ENCODE results near the gene MAP3K2. TPM values are rescaled to one million over a fixed set of nuclear protein-coding genes. Genes with fewer than 3 reads are reported as not detected.

Gene MAP3K2
- total and polyA plus RNA-seq, 4 donors = 5.9 to 46.2 (median 17.0) TPM

- TF ChIP-seq HNF4A (conservative IDR thresholded peaks at IDR 0.05) (no peak), FOXA1 (IDR thresholded peaks at IDR 0.05) (no peak), GABPA (IDR thresholded peaks at IDR 0.05 in 1 of 2, conservative IDR thresholded peaks at IDR 0.05 in 1 of 2) (no peak), NR2F2 (IDR thresholded peaks at IDR 0.05) (no peak), FOXA2 (IDR thresholded peaks at IDR 0.05) (no peak), MAX (IDR thresholded peaks at IDR 0.05) (no peak), YY1 (IDR thresholded peaks at IDR 0.05) (no peak), CTCF (IDR thresholded peaks at IDR 0.05; ENCODE audit: low read depth, low read length, missing input control) (no peak), ZBTB33 (IDR thresholded peaks at IDR 0.05) (no peak), HNF4G (IDR thresholded peaks at IDR 0.05) (no peak), ATF3 (IDR thresholded peaks at IDR 0.05) (no peak), EGR1 (IDR thresholded peaks at IDR 0.05; ENCODE audit: low read depth in 2 of 2) (no peak), REST (IDR thresholded peaks at IDR 0.05) (no peak)
- peaks cover 0 to 13% (median under 1%) of the 10 kb centered on the region in 4 donors for H3K4me1 ChIP-seq (ENCODE audit: control insufficient read depth in 4 of 4, insufficient read depth in 4 of 4, low read length in 3 of 4)
- H3K27me3 ChIP-seq (ENCODE audit: control insufficient read depth in 4 of 4, insufficient read depth in 4 of 4, low read length in 3 of 4) = no peaks in the 10 kb centered on the region
- 96% methylated on average over 2 of the region's 2 CpGs for WGBS
- peaks cover 0 to 3% (median 0%) of the 10 kb centered on the region in 4 donors for H3K36me3 ChIP-seq (ENCODE audit: control insufficient read depth in 4 of 4, insufficient read depth in 3 of 4, low read depth in 1 of 4, low read length in 3 of 4)
- H3K27ac ChIP-seq (ENCODE audit: low read depth in 1 of 2, low read length in 2 of 2) = no peak overlapping the region
- DNase-seq (ENCODE audit: low spot score) = no peak
- H3K4me3 ChIP-seq (ENCODE audit: low read depth in 1 of 3, low read length in 3 of 3) = no peak overlapping the region
- no peak overlapping the region for H3K9ac ChIP-seq (ENCODE audit: low read depth in 1 of 2, low read length in 2 of 2)
- H3K9me3 ChIP-seq (ENCODE audit: control insufficient read depth in 4 of 4, low read length in 3 of 4) = no peaks in the 10 kb centered on the region
These were observed 4.5 kb upstream of the MAP3K2 start for GRCh38 chr2:127392133-127392827.

Measured in liver (tissue), 9 donors.